HEK293 (cell line): Measurements from ENCODE around the gene SNAP47.

Source experiments
- ZNF114 ChIP-seq: fragments of 450-650 bp; formaldehyde crosslinking; IDR thresholded peaks from 2 replicates; pipeline ENCODE4 v1.5.0; 2017; ENCODE audit warnings: missing biosample characterization, missing genetic modification characterization
- ZNF292 ChIP-seq: fragments of 450-650 bp; formaldehyde crosslinking; IDR thresholded peaks from 2 replicates; pipeline ENCODE4 v1.5.1; 2016; ENCODE audit warnings: low read depth, missing biosample characterization, missing genetic modification characterization, borderline replicate concordance
- ZNF473 ChIP-seq: fragments of 450-650 bp; formaldehyde crosslinking; IDR thresholded peaks from 2 replicates; pipeline ENCODE4 v1.5.1; 2017; ENCODE audit warnings: missing biosample characterization, missing genetic modification characterization
- ZNF558 ChIP-seq: fragments of 450-650 bp; formaldehyde crosslinking; IDR thresholded peaks from 2 replicates; pipeline ENCODE4 v1.5.1; 2016; ENCODE audit warnings: missing biosample characterization, missing genetic modification characterization
- ZNF658 ChIP-seq: fragments of 450-650 bp; formaldehyde crosslinking; IDR thresholded peaks from 2 replicates; pipeline ENCODE4; 2016; ENCODE audit warnings: missing biosample characterization, missing genetic modification characterization
- TF ChIP-seq, protein P1 (sequence below): fragments of 450-650 bp; formaldehyde crosslinking; IDR thresholded peaks from 2 replicates; pipeline ENCODE4 v1.5.1; 2016; ENCODE audit warnings: missing biosample characterization, missing genetic modification characterization
- TF ChIP-seq, protein P2 (sequence below): fragments of 450-650 bp; formaldehyde crosslinking; IDR thresholded peaks from 2 replicates; pipeline ENCODE4 v1.5.1; 2016; ENCODE audit warnings: missing biosample characterization, missing genetic modification characterization, low read depth
- TF ChIP-seq, protein P3 (sequence below): fragments of 450-650 bp; formaldehyde crosslinking; IDR thresholded peaks from 2 replicates; pipeline ENCODE4 v1.5.1; 2016; ENCODE audit warnings: missing biosample characterization, missing genetic modification characterization
- TF ChIP-seq, protein P4 (sequence below): fragments of 450-650 bp; IDR thresholded peaks from 2 replicates; pipeline ENCODE4 v1.5.1; 2018; ENCODE audit warnings: missing biosample characterization, missing genetic modification characterization

DNA sequence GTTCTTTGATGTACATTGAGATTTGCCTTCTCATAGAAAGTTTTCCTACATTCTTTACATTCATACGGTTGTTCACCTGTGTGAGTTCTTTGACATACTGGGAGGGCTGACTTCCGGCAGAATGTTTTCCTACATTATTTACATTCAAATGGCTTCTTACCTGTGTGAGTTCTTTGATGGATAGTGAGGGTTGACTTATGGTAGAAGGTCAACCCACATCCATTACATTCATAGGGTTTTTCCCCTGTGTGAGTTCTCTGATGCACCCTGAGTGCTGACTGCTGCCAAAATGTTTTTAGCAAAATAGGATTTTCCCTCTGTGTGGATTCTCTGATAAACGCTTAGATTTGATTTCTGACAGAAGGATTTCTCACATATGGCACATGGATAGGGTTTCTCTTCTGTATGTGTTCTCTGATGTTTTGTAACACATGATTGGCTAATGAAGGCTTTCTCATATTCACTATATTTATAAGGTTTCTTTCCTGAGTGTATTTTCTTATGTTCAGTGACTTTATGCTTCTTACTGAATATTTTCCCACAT is 37.8 kb upstream of the SNAP47 start:
- no peak for TF ChIP-seq ZNF558 (tag by site-specific recombination)
- TF ChIP-seq, protein P1, sequence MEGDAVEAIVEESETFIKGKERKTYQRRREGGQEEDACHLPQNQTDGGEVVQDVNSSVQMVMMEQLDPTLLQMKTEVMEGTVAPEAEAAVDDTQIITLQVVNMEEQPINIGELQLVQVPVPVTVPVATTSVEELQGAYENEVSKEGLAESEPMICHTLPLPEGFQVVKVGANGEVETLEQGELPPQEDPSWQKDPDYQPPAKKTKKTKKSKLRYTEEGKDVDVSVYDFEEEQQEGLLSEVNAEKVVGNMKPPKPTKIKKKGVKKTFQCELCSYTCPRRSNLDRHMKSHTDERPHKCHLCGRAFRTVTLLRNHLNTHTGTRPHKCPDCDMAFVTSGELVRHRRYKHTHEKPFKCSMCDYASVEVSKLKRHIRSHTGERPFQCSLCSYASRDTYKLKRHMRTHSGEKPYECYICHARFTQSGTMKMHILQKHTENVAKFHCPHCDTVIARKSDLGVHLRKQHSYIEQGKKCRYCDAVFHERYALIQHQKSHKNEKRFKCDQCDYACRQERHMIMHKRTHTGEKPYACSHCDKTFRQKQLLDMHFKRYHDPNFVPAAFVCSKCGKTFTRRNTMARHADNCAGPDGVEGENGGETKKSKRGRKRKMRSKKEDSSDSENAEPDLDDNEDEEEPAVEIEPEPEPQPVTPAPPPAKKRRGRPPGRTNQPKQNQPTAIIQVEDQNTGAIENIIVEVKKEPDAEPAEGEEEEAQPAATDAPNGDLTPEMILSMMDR (tag by site-specific recombination), result no peak
- TF ChIP-seq, protein P2, sequence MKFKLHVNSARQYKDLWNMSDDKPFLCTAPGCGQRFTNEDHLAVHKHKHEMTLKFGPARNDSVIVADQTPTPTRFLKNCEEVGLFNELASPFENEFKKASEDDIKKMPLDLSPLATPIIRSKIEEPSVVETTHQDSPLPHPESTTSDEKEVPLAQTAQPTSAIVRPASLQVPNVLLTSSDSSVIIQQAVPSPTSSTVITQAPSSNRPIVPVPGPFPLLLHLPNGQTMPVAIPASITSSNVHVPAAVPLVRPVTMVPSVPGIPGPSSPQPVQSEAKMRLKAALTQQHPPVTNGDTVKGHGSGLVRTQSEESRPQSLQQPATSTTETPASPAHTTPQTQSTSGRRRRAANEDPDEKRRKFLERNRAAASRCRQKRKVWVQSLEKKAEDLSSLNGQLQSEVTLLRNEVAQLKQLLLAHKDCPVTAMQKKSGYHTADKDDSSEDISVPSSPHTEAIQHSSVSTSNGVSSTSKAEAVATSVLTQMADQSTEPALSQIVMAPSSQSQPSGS (tag by site-specific recombination), result no peak
- TF ChIP-seq ZNF473, result no peak
- TF ChIP-seq ZNF292, result no peak
- no peak for TF ChIP-seq ZNF114 (tag by site-specific recombination)
- TF ChIP-seq, protein P3, sequence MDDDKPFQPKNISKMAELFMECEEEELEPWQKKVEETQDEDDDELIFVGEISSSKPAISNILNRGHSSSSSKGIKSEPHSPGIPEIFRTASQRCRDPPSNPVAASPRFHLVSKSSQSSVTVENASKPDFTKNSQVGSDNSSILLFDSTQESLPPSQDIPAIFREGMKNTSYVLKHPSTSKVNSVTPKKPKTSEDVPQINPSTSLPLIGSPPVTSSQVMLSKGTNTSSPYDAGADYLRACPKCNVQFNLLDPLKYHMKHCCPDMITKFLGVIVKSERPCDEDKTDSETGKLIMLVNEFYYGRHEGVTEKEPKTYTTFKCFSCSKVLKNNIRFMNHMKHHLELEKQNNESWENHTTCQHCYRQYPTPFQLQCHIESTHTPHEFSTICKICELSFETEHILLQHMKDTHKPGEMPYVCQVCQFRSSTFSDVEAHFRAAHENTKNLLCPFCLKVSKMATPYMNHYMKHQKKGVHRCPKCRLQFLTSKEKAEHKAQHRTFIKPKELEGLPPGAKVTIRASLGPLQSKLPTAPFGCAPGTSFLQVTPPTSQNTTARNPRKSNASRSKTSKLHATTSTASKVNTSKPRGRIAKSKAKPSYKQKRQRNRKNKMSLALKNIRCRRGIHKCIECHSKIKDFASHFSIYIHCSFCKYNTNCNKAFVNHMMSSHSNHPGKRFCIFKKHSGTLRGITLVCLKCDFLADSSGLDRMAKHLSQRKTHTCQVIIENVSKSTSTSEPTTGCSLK (tag by site-specific recombination), result no peak
- no peak for TF ChIP-seq ZNF658
- TF ChIP-seq, protein P4, sequence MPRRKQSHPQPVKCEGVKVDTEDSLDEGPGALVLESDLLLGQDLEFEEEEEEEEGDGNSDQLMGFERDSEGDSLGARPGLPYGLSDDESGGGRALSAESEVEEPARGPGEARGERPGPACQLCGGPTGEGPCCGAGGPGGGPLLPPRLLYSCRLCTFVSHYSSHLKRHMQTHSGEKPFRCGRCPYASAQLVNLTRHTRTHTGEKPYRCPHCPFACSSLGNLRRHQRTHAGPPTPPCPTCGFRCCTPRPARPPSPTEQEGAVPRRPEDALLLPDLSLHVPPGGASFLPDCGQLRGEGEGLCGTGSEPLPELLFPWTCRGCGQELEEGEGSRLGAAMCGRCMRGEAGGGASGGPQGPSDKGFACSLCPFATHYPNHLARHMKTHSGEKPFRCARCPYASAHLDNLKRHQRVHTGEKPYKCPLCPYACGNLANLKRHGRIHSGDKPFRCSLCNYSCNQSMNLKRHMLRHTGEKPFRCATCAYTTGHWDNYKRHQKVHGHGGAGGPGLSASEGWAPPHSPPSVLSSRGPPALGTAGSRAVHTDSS (tag by site-specific recombination), result no peak
